Measurements from ENCODE around the gene UBE2O. TPM values are rescaled to one million over a fixed set of nuclear protein-coding genes. Genes with fewer than 3 reads are reported as not detected.

Gene UBE2O
- 10 to 100 TPM; 20.3 to 52.0 (median 26.0) TPM for total RNA-seq

DNA sequence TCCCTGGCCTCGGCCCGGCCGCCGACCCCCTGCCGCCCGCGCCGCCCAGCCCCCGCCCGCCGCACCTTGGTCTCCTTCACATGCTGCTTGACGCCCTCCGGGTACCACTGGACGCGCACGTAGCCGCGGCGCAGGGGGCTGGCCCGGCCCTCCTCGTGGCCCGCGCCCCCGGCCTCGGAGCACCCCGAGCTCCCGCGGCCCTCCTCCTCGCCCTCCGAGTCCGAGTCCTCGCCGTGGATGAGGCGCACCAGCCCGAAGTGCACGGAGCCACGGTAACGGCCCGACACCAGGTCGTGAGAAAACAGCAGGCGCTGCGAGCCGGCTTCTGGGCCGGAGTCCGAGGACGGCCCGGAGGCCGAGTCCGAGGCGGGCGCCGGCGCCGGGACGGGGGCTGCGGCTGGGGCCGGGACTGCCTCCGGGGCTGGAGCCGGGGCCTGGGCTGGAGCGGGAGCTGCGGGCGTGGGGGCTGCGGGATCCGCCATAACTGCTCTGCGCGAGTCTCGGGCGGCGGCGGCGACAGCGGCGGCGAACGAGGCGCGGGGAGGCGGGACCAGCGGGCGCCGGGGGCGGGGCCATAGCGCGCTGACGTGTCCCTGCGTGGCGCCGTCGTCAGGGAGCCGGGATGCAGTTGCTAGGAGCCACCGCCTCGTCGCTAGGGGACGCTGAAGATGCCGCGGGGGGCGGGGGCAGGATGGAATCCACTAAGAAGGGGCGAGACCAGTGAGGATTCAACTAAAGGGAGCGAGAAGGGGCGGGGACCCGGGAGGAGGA lies at the start of gene UBE2O:
Gene UBE2O (minus strand): TSS at position 493 of the 771 bp plus-strand sequence. CDS start 11 bp downstream, at position 482.
- intact Hi-C loops (cut with DNase I; ENCODE audit: low total_unique reads): no loop called here
- 0% methylated on average over 18 to 40 of the region's 101 CpGs for WGBS, 2 donors
- TF ChIP-seq, protein P1, sequence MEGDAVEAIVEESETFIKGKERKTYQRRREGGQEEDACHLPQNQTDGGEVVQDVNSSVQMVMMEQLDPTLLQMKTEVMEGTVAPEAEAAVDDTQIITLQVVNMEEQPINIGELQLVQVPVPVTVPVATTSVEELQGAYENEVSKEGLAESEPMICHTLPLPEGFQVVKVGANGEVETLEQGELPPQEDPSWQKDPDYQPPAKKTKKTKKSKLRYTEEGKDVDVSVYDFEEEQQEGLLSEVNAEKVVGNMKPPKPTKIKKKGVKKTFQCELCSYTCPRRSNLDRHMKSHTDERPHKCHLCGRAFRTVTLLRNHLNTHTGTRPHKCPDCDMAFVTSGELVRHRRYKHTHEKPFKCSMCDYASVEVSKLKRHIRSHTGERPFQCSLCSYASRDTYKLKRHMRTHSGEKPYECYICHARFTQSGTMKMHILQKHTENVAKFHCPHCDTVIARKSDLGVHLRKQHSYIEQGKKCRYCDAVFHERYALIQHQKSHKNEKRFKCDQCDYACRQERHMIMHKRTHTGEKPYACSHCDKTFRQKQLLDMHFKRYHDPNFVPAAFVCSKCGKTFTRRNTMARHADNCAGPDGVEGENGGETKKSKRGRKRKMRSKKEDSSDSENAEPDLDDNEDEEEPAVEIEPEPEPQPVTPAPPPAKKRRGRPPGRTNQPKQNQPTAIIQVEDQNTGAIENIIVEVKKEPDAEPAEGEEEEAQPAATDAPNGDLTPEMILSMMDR (IDR thresholded peaks at IDR 0.05): peak in 1 of 3 donors; percentile 12
- no peak for TF ChIP-seq POLR2A (IDR thresholded peaks at IDR 0.05)
- peak within 1 kb of the TSS; percentile 86 for H3K4me3 ChIP-seq (ENCODE audit: low read depth, poor library complexity, severe bottlenecking)
- peak; percentile 68 to 96 for DNase-seq (ENCODE audit: low spot score in 2 of 2)

DNA sequence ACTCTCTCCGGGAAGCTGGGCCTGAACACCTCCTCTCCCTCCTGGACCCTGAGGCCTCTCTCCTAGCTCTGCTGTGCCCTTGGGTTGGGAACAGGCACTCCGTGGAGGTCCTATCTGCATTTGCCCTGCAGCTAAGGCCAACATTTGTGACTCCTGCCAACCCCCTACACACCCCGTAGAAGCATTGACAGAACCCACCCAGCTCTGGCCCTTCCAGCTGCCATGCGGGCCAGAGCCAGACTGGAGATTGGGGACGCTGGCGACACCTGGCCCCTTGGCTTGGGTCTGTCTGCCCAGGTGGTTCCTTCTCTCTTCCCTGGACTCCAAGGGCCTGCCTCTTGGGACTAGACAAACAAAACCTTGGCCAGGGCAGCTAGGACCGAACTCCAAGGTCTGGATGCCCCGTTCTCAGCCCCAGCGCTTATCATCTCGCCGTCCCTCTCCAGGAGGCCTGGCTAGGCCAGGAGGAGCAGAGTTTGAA lies 48.9 kb upstream of the UBE2O start:
- WGBS, 2 donors: 76 to 77% methylated on average over 11 of the region's 11 CpGs
- TF ChIP-seq, protein P1 (IDR thresholded peaks at IDR 0.05): no peak
- TF ChIP-seq POLR2A (IDR thresholded peaks at IDR 0.05): no peak
- no peak overlapping the region for H3K4me3 ChIP-seq (ENCODE audit: low read depth, poor library complexity, severe bottlenecking)
- no peak for DNase-seq (ENCODE audit: low spot score in 2 of 2)
- intact Hi-C loops (cut with DNase I; ENCODE audit: low total_unique reads): no loop called here

DNA sequence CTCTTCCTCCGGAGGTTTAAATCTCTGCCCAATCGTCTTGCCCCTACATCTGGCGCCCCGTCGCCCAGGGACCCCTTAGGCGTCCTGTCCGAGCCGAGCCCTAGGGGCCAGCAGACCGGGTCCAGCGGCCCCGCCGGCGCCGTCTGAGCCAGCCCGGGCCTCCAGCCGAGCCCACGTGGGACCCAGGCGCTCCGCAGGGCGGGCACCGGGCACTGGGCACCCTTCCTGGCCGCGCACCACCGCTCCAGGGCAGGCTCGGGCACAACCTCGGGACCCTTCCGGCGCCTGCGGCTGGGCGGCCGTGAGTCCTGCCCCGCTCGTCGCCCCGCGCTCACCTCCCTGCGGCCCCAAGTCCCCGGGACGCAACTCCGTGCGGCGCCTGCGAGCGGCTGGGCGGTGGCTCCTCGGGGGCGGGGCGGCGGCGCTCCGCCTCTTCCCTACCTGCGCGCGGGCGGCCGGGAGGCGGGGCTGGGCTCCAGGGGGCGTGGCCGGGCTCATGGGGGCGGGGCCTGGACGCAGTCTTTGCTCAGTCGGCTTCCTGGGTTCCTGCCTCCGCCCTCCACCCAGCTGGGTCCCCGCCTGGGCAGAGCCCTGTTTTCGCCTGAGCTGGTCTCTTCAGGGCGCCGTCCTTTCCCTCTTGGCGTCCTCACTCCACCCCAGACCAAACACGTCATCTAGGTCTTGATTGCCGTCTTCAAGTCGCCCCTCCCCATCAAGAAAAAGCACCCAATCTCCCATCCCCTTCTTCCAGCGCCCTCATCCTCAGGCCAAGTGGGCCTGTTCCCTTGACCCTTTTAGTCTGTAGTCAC lies 48.3 kb upstream of the UBE2O start, which contains the start of gene RHBDF2:
Gene RHBDF2 (minus strand): TSS at position 406 of the 809 bp plus-strand sequence. CDS start 19,899 bp downstream, outside the sequence.
- 1 to 5% methylated on average over 13 to 34 of the region's 72 CpGs for WGBS, 2 donors
- no peak for TF ChIP-seq POLR2A (IDR thresholded peaks at IDR 0.05)
- TF ChIP-seq, protein P1 (IDR thresholded peaks at IDR 0.05): no peak

GRCh38 chr17:76500747-76501017 lies 47.7 kb upstream of the UBE2O start:
- intact Hi-C loops (cut with DNase I; ENCODE audit: low total_unique reads): no loop called here
- no peak for TF ChIP-seq POLR2A (IDR thresholded peaks at IDR 0.05)
- TF ChIP-seq, protein P1 (IDR thresholded peaks at IDR 0.05): no peak
- WGBS, 2 donors: 20 to 44% methylated on average over 10 of the region's 10 CpGs
- peak overlapping the region; percentile 51 for H3K4me3 ChIP-seq (ENCODE audit: low read depth, poor library complexity, severe bottlenecking)
- DNase-seq (ENCODE audit: low spot score in 2 of 2): no peak

More for the DNA sequence above, 48.3 kb upstream of the UBE2O start, which contains the start of gene RHBDF2:
- H3K4me3 ChIP-seq (ENCODE audit: low read depth, poor library complexity, severe bottlenecking): peak within 1 kb of the TSS; percentile 51
- DNase-seq (ENCODE audit: low spot score in 2 of 2): peak; percentile 86 to 99
- intact Hi-C loops (cut with DNase I; ENCODE audit: low total_unique reads): no loop called here

GRCh38 chr17:76500074-76500746 lies 47.3 kb upstream of the UBE2O start:
- WGBS, 2 donors: 30 to 41% methylated on average over 17 of the region's 17 CpGs
- TF ChIP-seq POLR2A (IDR thresholded peaks at IDR 0.05): no peak
- TF ChIP-seq, protein P1 (IDR thresholded peaks at IDR 0.05): no peak
- intact Hi-C loops (cut with DNase I; ENCODE audit: low total_unique reads): no loop called here
- peak overlapping the region; percentile 51 for H3K4me3 ChIP-seq (ENCODE audit: low read depth, poor library complexity, severe bottlenecking)
- no peak for DNase-seq (ENCODE audit: low spot score in 2 of 2)

Data from lower leg skin (tissue), 4 donors.